Keratinocyte (primary cell): ENCODE data around the gene ANKRD53. TPM values are rescaled to one million over a fixed set of nuclear protein-coding genes. Genes with fewer than 3 reads are reported as not detected.
"Not testable (repeated sequence)": the region's sequence is repeated elsewhere in the genome, so short reads cannot be mapped to it uniquely, and the experiment has no call there.

Experiments used
- DNase-seq: peaks from one replicate; pipeline ENCODE4 v3.0.0-alpha.2; 2011; ENCODE audit warnings: low read depth, missing footprints, low spot score
- FAIRE-seq: peaks from 2 replicates; lab custom pipeline; 2011; peaks lifted over from hg19 to GRCh38; lab: Jason Lieb, UNC
- H2AFZ ChIP-seq: 2 replicates; pipeline ENCODE4 v1.6.0; 2012; ENCODE audit warnings: low read length, control low read depth, inconsistent platforms; ENCODE audit not compliant: control insufficient read depth
- H3K27ac ChIP-seq: 2 replicates; pipeline ENCODE4 v1.5.1; 2011; ENCODE audit warnings: low read length; ENCODE audit not compliant: control insufficient read depth, insufficient read depth
- H3K27me3 ChIP-seq: 3 replicates; pipeline ENCODE4 v1.6.0; 2011; ENCODE audit warnings: low read length; ENCODE audit not compliant: control insufficient read depth, insufficient read depth; ENCODE audit errors: extremely low read depth
- H3K36me3 ChIP-seq, 2 experiments: 2 replicates in 1 of 2; 3 replicates in 1 of 2; pipeline ENCODE4 v1.5.1; 2011; ENCODE audit warnings: low read length in 2 of 2, mild to moderate bottlenecking in 1 of 2; ENCODE audit not compliant: control insufficient read depth in 2 of 2, insufficient read depth in 2 of 2; ENCODE audit errors: extremely low read depth in 1 of 2
- H3K4me1 ChIP-seq: 3 replicates; pipeline ENCODE4 v1.5.1; 2011; ENCODE audit warnings: low read length; ENCODE audit not compliant: control insufficient read depth, insufficient read depth; ENCODE audit errors: extremely low read depth
- H3K4me2 ChIP-seq: 3 replicates; pipeline ENCODE4 v1.6.0; 2011; ENCODE audit warnings: low read depth, low read length; ENCODE audit not compliant: control insufficient read depth, insufficient read depth; ENCODE audit errors: extremely low read depth
- H3K4me3 ChIP-seq, 3 experiments: fragments of 200-600 bp in 1 of 3; sonication (generic) in 1 of 3; 2 replicates in 2 of 3; 3 replicates in 1 of 3; pipeline ENCODE4 v1.5.1; 2011 to 2016; ENCODE audit warnings: low read length in 3 of 3, mild to moderate bottlenecking in 3 of 3, control low read depth in 2 of 3, inconsistent platforms in 1 of 3, low read depth in 1 of 3, mixed read lengths in 1 of 3, mixed run types in 1 of 3, moderate library complexity in 1 of 3; ENCODE audit not compliant: control insufficient read depth in 2 of 3, insufficient read depth in 2 of 3; ENCODE audit errors: extremely low read depth in 1 of 3
- H3K79me2 ChIP-seq: 2 replicates; pipeline ENCODE4 v1.6.0; 2012; ENCODE audit warnings: low read length; ENCODE audit not compliant: control insufficient read depth, insufficient read depth
- H3K9ac ChIP-seq: 3 replicates; pipeline ENCODE4 v1.6.0; 2011; ENCODE audit warnings: low read length; ENCODE audit not compliant: control insufficient read depth, insufficient read depth; ENCODE audit errors: extremely low read depth
- H3K9me1 ChIP-seq: 3 replicates; pipeline ENCODE4 v1.6.0; 2011; ENCODE audit warnings: low read length; ENCODE audit not compliant: control insufficient read depth, insufficient read depth; ENCODE audit errors: extremely low read depth
- H3K9me3 ChIP-seq: 2 replicates; pipeline ENCODE4 v1.5.1; 2012; ENCODE audit warnings: low read depth, low read length; ENCODE audit not compliant: control insufficient read depth
- H4K20me1 ChIP-seq: 3 replicates; pipeline ENCODE4 v1.6.0; 2011; ENCODE audit warnings: low read length; ENCODE audit not compliant: control insufficient read depth, insufficient read depth; ENCODE audit errors: extremely low read depth
- CTCF ChIP-seq, 3 experiments: IDR thresholded peaks in 1 of 3; conservative IDR thresholded peaks in 1 of 3; optimal IDR thresholded peaks in 1 of 3; 2 replicates in 2 of 3; 3 replicates in 1 of 3; pipeline versions ENCODE3 to v1.5.1; 2011; ENCODE audit warnings: low read length in 3 of 3, mild to moderate bottlenecking in 3 of 3, moderate library complexity in 2 of 3, control low read depth in 1 of 3, inconsistent platforms in 1 of 3; ENCODE audit not compliant: insufficient read depth in 2 of 3; ENCODE audit errors: extremely low read depth in 1 of 3
- EZH2 ChIP-seq: IDR thresholded peaks from one replicate; pipeline ENCODE4 v1.6.1; 2012; ENCODE audit warnings: inconsistent platforms, mild to moderate bottlenecking, low read length, moderate library complexity
- dilution Hi-C: fragments of 300-500 bp; cut with MboI; formaldehyde crosslinking; loops from one replicate; pipeline ENCODE4 v1.7.0; 2020; ENCODE audit warnings: low sequenced_read_pairs; ENCODE audit not compliant: extremely low pct_ligation_motif_present
- polyA plus RNA-seq, 5 experiments: library from polyadenylated mRNA; depleted of rRNA in 3 of 5; stranded (reverse) in 3 of 5; stranded (forward) in 1 of 5; unstranded in 1 of 5; fragments of >200 nt; gene quantifications; 1 replicate in 1 of 5; 2 replicates in 3 of 5; 3 replicates in 1 of 5; pipeline versions ENCODE4 v1.2.1 to v1.2.3, GENCODE V29; 2011 to 2012; ENCODE audit warnings: missing spikeins in 2 of 5, low read depth in 1 of 5, low replicate concordance in 1 of 5

ANKRD53 gene
- polyA plus RNA-seq, 1 donor (not counting 4 experiments of a cell fraction or from before 2014, with no cell fraction given), result not detected

- no peak overlapping the region for H3K27ac ChIP-seq
- no peak for DNase-seq
- no peaks in the 10 kb centered on the region for H3K27me3 ChIP-seq
- no peaks in the 10 kb centered on the region for H3K9me1 ChIP-seq
- dilution Hi-C loops, result no loop called here
- H4K20me1 ChIP-seq, result no peaks in the 10 kb centered on the region
- no peak overlapping the region for H2AFZ ChIP-seq
- no peak for TF ChIP-seq EZH2
- no peak for TF ChIP-seq CTCF (optimal IDR thresholded peaks at IDR 0.05 in 1 of 3, IDR thresholded peaks at IDR 0.05 in 1 of 3, conservative IDR thresholded peaks at IDR 0.05 in 1 of 3; ENCODE audit: extremely low read depth in 1 of 3, insufficient read depth in 2 of 3, low read length in 3 of 3)
- FAIRE-seq, result no peak
- H3K4me2 ChIP-seq, result no peak overlapping the region
- no peak overlapping the region for H3K4me3 ChIP-seq
- H3K9ac ChIP-seq, result no peak overlapping the region
- no peaks in the 10 kb centered on the region for H3K79me2 ChIP-seq
- H3K9me3 ChIP-seq, result no peaks in the 10 kb centered on the region
- H3K4me1 ChIP-seq, result peaks cover 4% of the 10 kb centered on the region
- H3K36me3 ChIP-seq, result no peaks in the 10 kb centered on the region
Measured at GRCh38 chr2:71018625-71019024, 40.2 kb downstream of the ANKRD53 start.

- H3K4me1 ChIP-seq, FAIRE-seq, H2AFZ ChIP-seq, H3K27ac ChIP-seq, H3K4me3 ChIP-seq, H3K79me2 ChIP-seq, H3K9ac ChIP-seq, H3K9me1 ChIP-seq, H4K20me1 ChIP-seq, H3K9me3 ChIP-seq, H3K27me3 ChIP-seq, H3K36me3 ChIP-seq, H3K4me2 ChIP-seq, dilution Hi-C loops, DNase-seq: not testable (repeated sequence)
Measured at GRCh38 chr2:71019989-71020388, 41.6 kb downstream of the ANKRD53 start.

GRCh38 chr2:71021394-71021793, 43.0 kb downstream of the ANKRD53 start:
- H4K20me1 ChIP-seq, H3K4me2 ChIP-seq, FAIRE-seq, H2AFZ ChIP-seq, H3K9me3 ChIP-seq, H3K36me3 ChIP-seq, H3K9ac ChIP-seq, dilution Hi-C loops, H3K9me1 ChIP-seq, H3K27ac ChIP-seq, DNase-seq, H3K79me2 ChIP-seq, H3K27me3 ChIP-seq, H3K4me3 ChIP-seq: not testable (repeated sequence)
- peaks cover 13% of the 10 kb centered on the region for H3K4me1 ChIP-seq
